Mammary epithelial cell (primary cell): ENCODE results near the gene RPL27.
"Not testable (repeated sequence)": the region's sequence is repeated elsewhere in the genome, so short reads cannot be mapped to it uniquely, and the experiment has no call there.

ENCODE experiments used
- CTCF ChIP-seq, 2 donors: IDR thresholded peaks in 1 of 2; conservative IDR thresholded peaks in 1 of 2; 2 replicates each; pipeline ENCODE4 v1.5.1; 2011 to 2012; ENCODE audit warnings: inconsistent platforms in 2 of 2, low read length in 2 of 2, mild to moderate bottlenecking in 2 of 2, control low read depth in 1 of 2, low read depth in 1 of 2; ENCODE audit not compliant: insufficient read depth in 1 of 2; ENCODE audit errors: extremely low read depth in 1 of 2
- EZH2 ChIP-seq: IDR thresholded peaks from 2 replicates; pipeline ENCODE4 v1.6.1; 2012; ENCODE audit warnings: low read length, inconsistent platforms, borderline replicate concordance

GRCh38 chr17:42993913-42994312, 4.3 kb upstream of the RPL27 start:
- not testable (repeated sequence) for TF ChIP-seq CTCF (conservative IDR thresholded peaks at IDR 0.05 in 1 of 2, IDR thresholded peaks at IDR 0.05 in 1 of 2; ENCODE audit: extremely low read depth in 1 of 2, insufficient read depth in 1 of 2, low read depth in 1 of 2, low read length in 2 of 2); EZH2
